ENCODE results near the gene ATG101.

The ATG101 gene

GRCh38 chr12:52058631-52059361 lies 11.0 kb upstream of the ATG101 start:
- peak; percentile 49 for DNase-seq

- no peak for DNase-seq
Observed at GRCh38 chr12:52059582-52060497, 9.9 kb upstream of the ATG101 start.

GRCh38 chr12:52060498-52061177 lies 9.1 kb upstream of the ATG101 start:
- DNase-seq, result no peak

- DNase-seq, result no peak
Observed at GRCh38 chr12:52061470-52062166, 8.2 kb upstream of the ATG101 start.

GRCh38 chr12:52062167-52063081 lies 7.4 kb upstream of the ATG101 start:
- DNase-seq, result no peak

GRCh38 chr12:52063082-52063924 lies 6.5 kb upstream of the ATG101 start:
- no peak for DNase-seq

GRCh38 chr12:52063981-52064649 lies 5.7 kb upstream of the ATG101 start:
- no peak for DNase-seq

GRCh38 chr12:52066346-52067080 lies 3.3 kb upstream of the ATG101 start:
- DNase-seq, result no peak

- no peak for DNase-seq
Observed at GRCh38 chr12:52067081-52067374, 2.8 kb upstream of the ATG101 start.

- DNase-seq, result no peak
Observed at GRCh38 chr12:52070185-52070925, 577 bp downstream of the ATG101 start.

GRCh38 chr12:52073531-52074381 lies 4.0 kb downstream of the ATG101 start:
- peak; percentile 83 for DNase-seq

- peak; percentile 89 for DNase-seq
Observed at GRCh38 chr12:52074971-52075724, 5.4 kb downstream of the ATG101 start.

- no peak for DNase-seq
Observed at GRCh38 chr12:52076811-52077210, 7.0 kb downstream of the ATG101 start.

GRCh38 chr12:52078276-52078675 lies 8.5 kb downstream of the ATG101 start:
- no peak for DNase-seq

- DNase-seq, result no peak
Observed at GRCh38 chr12:52079576-52080402, 10.0 kb downstream of the ATG101 start, which contains the start of gene SMIM41. Gene SMIM41, plus strand, starts transcription at chr12:52079704. Its CDS starts 76 bp downstream, at chr12:52079780.

Data from NCI-H2029 (cell line).